NCI-H1436 treated with DMSO at 0.1 percent for 48 hours (cell line): Measurements from ENCODE around the gene GTPBP2.
"Not testable (repeated sequence)": the region's sequence is repeated elsewhere in the genome, so short reads cannot be mapped to it uniquely, and the experiment has no call there.

Experiments used
- DNase-seq: peaks from one replicate; lab custom pipeline; 2025; lab: John Stamatoyannopoulos, UW

The GTPBP2 gene, protein sequence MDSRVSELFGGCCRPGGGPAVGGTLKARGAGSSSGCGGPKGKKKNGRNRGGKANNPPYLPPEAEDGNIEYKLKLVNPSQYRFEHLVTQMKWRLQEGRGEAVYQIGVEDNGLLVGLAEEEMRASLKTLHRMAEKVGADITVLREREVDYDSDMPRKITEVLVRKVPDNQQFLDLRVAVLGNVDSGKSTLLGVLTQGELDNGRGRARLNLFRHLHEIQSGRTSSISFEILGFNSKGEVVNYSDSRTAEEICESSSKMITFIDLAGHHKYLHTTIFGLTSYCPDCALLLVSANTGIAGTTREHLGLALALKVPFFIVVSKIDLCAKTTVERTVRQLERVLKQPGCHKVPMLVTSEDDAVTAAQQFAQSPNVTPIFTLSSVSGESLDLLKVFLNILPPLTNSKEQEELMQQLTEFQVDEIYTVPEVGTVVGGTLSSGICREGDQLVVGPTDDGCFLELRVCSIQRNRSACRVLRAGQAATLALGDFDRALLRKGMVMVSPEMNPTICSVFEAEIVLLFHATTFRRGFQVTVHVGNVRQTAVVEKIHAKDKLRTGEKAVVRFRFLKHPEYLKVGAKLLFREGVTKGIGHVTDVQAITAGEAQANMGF

DNA sequence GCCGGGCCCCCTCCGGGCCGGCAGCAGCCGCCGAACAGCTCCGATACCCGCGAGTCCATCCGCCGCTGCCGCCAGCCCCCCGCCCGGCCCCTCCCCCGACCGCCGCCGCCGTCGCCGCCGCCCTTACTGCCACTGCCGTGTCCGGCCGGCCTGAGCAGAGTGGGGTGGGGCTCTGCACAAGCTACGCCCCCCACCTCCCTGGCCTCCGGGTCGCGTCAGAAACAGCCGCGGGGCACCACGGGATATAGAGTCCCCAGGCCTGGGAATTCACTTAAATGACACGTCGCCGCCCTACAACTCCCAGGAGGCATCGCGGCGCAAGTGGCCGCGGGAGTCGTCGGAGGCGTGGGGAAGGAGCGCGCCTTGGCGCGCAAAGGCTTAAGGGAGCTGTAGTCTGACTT is at the start of gene GTPBP2:
Gene GTPBP2 (minus strand): TSS at position 161 of the 401 bp plus-strand sequence. CDS start 102 bp downstream, at position 59.
- DNase-seq, result peak; percentile 95

DNA sequence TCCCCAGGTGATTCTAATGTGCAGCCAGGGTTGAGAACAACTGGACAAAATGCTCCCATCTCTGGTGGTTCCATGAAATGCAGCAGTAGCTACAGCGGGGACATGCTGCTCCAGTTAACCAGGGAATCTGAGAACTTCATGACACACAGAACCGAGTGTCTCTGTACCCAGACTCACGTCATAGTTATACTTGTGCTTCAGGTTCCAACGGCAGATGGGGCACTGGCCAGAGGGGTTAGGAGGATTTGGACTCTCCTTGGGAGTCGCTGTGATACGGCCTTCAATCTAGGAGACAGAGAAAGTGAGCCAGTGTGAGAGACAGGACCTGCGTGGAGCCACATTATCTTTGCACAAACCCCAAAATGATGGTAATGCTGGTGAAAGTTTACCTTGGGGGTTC is 49.3 kb upstream of the GTPBP2 start:
- no peak for DNase-seq

DNA sequence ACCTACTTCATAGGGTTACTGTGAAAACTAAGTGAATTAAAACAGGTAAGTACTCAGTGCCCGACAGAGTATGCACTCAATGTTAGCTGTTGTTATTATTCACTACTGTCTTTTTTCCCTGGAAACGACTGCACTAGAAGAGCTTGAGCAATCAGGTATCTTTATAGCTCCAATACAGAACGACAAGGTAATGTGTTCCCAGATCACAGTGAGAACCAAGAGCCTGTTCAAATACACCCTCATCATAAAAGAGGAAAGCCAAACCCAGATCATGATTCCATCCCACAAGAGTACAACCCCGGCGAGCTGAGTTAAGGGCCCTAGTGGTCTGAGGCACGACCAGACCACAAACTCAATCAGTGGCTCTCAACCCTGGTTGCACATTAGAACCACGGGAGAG is 48.7 kb upstream of the GTPBP2 start:
- no peak for DNase-seq

DNA sequence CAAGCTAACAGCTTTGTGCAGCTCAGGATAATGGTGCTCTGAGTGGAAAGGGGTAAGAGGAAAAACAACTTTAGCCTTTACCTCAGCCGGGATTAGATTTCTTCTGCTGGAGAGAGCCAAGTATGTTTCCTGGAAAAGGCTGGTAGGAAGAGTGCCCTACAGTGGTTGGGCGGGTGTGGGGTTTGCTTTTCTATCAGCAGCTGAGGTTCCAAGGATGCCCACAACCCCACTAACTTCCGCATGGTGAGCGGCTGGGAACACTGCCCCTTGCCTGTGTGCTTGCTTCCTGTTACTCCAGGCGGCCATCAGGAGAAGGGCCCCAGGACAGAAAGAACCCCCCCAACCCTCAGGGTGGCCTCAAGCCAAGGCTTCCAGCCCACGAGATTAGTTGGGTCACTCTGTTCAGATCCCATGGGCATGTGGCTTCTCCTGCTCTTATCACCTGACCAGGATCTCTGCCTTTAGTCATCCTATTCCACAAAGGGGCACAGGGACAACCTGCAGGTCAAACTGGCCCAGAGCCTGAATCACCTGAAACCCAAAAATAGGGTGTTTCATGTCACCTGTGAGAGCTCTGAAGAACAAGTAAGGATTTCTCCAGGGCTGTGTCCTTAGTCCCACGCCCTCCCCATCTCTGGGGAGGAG is 48.0 kb upstream of the GTPBP2 start:
- no peak for DNase-seq

DNA sequence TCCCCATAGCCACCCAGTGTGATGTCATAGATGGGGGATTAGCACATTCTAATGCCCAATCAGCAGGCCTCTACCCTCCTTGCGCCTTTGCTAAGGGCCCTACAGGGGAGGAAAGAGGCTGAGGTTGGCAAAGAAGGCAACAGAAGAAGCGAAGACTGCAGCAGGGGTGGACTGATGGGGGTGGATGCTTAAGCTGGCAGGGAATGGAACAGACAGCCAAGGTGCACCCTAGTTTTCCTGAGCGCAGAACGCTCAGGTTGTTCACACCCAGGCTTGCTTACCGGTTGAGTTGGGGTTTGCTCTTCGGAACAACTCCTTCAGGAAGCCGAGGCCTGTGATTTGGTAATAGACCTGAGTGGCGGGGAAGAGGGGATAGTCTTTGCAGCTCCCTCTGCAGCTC is 45.9 kb upstream of the GTPBP2 start:
- DNase-seq, result no peak

DNA sequence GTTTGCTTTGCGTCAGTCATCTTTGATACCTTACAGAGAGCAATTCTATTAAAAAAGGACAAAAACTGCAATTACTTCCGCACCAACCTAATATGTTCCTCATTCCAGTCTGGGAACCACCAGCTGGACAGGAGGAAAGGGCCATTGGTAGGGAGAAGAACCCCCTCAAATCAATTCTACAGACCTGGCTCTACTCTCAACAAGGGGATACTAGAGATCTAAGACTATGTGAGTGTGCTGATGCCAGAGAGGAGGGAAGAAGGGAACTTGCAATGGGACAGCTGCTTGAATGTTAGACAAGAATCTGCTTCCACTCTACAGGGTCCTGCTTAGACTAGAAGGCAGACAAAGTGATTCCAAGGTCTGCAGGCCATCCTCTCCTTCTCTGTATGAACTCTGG is 45.2 kb upstream of the GTPBP2 start:
- DNase-seq, result no peak

DNA sequence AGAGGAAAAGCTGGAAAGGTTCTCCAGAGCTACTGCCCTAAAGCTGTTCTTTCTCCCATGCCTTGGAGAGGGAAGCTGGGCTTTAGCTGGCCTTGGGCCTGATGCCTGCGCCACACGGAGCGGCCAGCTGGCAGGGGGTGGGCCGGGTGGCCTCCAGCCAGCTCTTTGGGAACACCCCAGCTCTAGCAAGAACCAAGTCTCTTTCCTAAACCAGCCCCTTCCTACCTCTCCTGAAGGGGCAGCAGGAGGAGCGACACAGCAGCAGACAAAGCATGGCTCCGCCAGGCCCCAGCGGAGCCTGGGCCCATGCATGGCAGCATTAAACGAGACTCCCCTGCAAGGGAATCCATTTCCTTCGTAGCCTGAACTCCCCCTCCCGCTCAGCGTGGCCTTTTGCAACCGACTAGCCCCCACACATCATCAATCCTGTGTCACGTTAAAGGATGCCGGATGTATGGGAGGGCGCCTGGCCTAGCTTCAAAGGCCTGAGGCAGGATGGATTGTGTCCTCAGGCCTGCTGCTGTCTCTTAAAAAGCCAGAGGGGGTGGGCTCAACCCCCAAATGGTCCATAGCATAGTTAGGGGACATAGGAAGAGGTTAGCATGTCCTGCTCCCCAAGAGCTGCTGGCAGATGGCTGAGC is 44.5 kb upstream of the GTPBP2 start:
- no peak for DNase-seq

DNA sequence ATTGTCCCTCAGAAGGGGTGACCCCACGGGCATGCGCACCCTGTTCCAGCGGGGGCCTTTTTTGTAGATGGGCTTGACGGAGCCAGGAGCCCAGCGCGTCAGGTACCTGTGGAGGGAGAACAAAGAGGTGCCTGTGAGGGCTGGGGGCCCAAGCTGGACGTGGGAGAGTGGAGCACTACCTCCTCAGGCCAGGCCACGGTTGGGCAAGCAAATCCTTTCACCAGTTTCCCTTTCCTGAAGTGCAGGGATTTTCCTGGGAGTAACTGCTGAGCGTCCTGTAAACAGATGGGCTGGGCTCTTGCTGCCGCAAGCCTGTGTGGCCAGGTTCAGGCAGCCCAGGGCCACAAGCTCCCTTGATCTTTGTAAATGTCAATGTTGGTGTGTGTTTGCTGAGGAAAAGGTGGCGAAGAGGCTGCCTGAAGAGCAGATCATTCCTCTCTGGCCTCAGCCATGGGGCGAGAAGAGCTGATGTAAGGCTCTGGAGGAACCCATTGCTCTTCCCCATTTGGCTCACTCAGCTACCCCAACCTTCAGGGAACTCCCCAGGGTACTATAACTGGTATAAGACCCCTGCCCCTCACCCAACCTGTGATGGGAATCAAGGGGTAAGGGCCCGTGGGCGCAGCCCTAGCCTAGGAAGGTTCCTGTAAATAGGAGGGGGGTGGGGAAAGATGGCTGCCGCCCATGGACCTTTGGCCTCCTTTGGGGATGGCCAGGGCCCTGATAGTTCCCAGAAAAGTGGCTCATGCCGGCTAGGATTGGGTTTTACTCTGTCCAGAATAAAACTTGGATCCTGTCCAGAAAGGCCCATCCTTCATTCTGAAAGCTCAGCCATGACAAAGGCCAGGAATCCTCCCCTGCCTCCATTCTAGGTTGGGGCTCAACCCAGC is 43.0 kb upstream of the GTPBP2 start:
- no peak for DNase-seq

DNA sequence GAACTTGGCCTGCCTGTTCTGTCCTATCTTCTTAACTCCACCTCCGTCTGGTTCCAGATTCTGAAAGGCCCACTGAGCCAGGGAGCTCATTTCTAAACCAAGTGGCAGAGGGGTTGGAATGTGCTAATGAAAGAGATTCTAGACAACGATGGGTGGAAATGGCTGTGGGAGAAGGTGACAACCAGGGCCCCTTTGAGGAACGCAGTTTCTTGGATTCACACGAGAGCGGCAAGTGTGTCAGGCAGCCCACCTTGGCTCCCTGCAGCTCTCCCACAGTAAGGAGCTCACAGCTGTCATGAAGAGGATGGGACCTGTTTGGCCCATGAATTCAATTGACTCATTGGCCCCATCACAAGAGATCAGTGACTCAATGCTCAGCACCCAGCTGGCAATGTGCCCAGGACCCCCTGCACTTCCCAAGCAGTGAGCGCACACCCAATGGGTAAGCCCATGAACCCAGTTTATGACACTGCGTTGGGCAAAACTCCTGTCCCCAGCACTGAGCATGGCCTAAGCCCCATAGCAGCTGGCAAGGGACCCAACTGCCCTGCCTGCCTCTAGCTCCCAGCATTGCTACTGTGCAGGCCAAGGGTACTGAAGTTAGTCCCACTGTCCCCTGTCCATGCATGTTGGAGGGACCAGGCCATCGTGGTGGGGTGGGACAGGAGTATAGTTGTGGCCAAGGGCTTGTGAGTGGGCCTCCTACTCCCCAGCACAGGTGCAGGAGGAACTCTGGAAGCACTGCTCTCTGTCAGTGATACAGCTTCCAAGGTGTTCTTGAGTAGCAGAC is 42.1 kb upstream of the GTPBP2 start:
- DNase-seq, result no peak

DNA sequence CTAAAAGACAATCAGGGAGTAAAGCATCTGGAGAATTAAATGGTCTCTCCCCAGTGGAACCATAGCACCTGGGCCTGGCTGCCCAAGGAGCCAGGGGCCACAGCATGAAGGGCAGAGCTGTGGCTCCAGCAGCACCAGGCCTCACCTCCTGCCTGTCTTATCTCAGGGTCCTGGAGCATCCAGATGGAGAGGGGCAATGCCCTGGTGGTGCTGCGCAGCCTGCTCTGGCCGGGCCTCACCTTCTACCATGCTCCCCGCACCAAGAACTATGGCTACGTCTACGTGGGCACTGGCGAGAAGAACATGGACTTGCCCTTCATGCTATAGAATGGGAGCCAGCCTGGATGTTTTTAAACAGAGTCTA is 41.5 kb upstream of the GTPBP2 start:
- DNase-seq, result no peak

DNA sequence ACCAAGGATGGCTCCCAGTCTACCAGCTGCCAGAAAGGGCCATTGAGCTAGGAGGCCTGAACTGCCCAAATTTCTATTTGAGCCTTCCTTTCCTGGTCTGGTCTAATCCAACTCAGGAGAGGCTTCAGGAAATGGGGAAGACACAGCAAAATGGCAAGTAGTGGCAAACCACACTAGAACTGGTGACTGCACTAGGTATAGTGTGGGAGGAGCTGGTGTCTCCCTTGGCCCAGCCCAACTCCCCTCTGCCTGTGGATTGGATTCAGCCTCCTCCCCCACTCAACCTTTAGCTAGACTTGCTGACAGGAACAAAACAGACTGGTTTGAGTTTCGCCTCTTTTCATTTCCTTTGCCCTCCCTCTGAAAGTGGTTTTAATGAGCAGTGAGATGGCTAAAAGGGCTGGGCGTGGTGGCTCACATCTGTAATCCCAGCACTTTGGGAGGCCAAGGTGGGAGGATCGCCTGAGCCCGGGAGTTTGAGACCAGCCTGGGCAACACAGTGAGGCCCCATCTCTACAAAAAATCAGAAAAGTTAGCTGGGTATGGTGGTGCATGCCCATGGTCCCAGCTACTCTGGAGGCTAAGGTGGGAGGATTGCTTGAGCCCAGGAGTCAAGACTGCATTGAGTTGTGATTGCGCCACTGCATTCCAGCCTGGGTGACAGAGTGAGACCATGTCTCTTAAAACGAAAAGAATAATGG is 41.0 kb upstream of the GTPBP2 start:
- DNase-seq, result no peak

DNA sequence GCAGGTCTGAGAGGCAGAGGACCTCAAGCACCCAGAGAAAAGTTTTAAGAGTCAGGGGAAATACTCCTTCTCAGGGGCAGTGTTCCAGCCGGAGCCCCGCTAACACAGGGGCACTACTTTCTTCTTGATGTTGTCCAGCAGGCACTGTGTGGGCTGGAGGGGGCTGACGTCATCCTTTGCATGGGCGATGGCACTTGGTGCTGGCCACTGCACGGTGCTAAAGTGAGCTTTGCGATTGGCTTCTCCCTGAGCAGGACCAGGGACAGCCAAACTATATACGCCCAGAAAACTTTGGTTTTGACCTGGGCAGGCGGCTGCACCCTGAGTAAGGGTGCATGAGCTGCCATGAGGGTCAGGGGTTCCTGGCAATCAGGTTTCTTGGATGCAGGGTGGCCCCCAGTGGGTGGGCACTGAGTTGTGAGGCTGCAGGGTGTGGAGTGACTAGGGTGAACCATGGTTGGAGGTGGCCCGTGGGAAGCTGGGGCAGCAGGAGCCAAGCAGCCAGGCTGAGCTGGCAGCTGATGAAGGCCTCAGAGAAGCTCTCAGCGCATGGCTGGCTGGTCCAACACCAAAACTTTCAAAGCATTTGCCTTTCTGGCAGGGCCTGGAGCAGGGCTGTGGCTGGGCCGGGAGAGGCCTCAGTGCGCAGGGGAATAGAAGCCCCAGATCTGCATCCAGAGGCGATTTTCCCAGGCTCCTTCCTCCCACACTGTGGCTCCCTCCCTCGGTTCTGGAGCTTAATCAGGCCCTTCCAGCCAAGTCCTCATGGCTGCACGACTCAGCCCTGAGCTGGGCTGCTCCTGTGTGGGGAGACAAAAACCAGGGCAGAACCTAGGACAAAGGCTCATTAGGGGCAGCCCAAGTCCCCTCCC is 40.2 kb upstream of the GTPBP2 start:
- no peak for DNase-seq

DNA sequence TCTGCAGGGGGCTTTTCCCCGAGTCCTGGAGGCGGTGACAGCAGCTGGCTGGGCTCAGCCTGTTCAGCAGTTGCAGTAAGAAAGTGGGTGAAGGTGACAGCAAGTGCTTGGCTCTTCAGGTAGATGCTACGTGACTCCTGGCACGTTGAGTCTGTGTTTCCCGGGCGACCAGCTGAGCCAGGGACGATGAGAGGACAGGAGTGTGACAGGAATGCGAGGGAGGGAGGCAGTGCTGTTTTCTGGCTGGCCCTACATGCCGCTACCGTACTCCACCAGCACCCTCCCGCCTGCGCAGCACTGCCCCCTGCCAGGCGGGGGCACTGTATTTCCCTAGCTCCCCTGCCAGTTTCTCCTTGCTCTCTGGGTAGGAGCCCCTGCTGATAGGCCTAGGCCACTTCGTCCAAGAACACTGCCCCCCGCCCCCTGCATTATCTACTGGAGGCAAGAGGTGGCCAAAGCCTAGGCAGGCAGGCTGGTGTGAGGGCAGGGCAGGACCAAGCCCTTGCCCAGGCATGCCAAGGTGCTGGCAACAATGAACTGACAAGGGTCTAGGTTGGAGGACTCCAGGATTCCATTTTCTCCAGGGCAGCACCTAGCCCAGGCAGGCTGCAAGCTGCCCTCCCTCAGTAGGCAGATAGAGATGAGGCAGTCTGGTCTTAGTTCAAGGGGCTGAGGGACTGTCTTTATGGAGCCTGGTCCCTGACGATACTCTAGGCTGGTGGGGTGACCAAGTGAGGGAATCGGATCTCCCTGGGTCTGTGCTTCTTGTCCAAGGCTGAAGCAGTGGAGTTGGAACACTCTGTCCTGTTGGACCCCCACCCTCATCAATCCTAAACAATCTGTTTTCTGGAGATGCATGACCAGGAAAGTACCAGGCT is 39.3 kb upstream of the GTPBP2 start:
- peak; percentile 74 for DNase-seq

DNA sequence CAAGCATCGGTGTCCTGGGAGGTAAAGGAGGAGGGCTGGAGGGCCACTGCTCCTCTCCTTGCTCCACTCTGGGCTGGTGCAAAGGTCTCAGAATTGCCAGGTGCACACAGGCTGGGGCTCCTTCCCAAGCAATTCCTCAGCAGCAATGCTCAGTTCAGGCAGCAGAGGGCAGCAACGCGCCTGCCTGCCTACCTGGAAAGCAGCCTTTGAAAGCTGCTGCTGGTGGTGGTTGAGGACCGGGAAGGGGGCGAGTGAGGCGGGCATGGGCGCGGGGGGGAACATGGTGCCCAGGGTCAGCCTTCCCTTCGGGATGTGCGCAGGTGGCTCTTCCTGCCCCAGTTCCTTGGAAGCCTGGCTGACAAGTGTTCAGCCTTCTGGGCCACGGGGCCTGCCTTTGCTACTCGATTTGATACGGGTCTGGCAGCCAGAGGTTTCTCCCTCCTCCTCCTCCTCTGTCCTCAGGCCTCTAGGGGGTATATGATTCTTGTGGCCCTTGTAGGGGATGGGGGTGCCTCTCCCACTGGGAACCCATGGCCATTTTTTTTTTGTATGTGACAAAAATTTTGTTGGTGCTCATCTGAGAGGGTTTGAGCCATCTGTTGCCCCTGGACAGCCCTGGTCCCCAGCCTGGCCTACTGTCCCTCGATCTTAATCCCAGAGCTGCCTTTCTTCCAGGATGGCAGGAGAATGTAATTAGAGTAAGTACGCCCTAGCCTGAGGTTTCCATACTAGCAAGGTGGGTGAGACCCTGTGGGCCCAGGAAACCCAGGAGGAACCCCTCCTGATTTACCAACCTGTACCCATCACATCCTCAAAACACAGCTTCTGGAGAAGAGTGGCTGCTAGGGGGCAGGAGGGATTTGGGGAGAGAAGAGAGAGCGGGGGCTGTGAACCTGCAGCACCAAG is 38.4 kb upstream of the GTPBP2 start:
- peak; percentile 9 for DNase-seq

DNA sequence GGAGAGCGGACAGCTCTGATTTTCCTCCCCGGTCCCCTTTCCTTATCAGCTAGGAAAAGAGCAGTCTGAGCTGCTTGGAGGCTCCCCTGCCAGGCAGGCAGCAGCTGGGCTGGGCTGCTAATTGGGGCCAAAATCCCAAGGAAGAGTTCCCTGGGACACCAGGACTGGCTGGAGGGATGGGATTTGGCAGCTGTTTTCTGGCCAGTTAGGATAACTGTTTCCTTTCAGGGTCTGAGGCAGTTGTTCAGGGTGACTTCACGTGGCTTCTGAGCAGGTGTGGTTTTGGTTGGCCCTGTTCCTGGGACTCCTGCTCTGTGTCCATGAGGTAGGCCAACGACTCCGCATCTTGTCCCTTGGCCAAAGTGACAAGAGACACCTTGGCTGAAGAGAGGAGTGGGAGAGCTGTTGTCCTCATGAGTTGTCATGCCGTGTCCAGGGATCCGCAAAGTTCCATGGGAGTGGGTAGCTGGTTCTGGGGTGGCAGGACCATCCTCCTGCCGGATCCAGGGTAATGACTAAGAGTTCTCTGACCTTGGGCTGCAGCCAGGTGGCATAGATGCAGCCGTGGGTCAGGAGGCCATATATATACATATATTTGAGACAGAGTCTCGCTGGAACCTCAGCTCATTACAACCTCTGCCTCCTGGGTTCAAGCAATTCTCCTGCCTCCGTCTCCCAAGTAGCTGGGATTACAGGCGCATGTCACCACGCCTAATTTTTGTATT is 37.3 kb upstream of the GTPBP2 start:
- DNase-seq, result no peak

DNA sequence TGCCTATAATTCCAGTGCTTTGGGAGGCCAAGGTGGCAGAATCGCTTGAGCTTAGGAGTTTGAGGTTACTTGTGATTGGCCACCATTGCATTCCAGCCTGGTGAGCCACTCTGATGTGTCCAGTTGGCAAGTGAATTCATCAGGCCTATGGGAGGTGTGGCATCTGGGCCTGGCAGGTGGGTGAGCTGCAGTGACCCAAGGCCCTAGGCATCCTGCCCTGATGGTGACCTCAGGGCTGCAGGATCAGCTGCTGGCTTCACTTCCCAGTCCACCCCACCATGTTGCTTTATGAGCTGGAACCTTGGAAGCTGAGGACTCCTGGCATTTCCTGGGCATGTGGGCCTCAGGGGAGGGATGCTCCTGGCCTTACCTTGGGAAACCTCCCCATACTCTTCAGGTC is 36.3 kb upstream of the GTPBP2 start:
- DNase-seq, result no peak

DNA sequence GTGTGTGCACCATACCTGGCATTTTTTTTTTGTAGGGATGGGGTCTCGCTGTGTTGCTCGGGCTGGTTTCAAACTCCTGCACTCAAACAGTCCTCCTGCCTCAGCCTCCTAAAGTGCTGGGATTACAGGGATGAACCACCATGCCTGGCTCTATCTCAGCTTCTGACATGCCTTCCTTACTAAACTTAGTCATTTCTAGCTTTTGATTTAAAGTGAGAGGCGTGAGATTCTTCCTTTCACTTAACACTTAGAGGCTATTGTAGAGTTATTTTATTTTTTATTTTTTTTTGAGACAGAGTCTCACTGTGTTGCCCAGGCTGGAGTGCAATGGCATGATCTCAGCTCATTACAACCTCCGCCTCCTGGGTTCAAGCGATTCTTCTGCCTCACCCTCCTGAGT is 33.9 kb upstream of the GTPBP2 start:
- not testable (repeated sequence) for DNase-seq
